GM23338 (cell line): ENCODE results near the gene AFF2. TPM values are rescaled to one million over a fixed set of nuclear protein-coding genes. Genes with fewer than 3 reads are reported as not detected.

ENCODE experiments used
- ATAC-seq: fragments of 200-7000 bp; cut with Tn5 transposase; 3 replicates; pipeline ENCODE4 v1.9.1; 2020
- DNase-seq: peaks from one replicate; pipeline ENCODE4 v3.0.0-alpha.2; 2015; ENCODE audit warnings: low spot score
- H2AFZ ChIP-seq: fragments of 200-600 bp; sonication (generic); 2 replicates; pipeline ENCODE4 v1.8.0; 2016; ENCODE audit warnings: antibody characterized with exemption, mild to moderate bottlenecking, moderate library complexity
- H3F3A ChIP-seq: fragments of 200-600 bp; sonication (generic); replicated peaks from 2 replicates; pipeline ENCODE4 v1.8.0; 2017; ENCODE audit warnings: antibody characterized with exemption, mixed run types, low read depth
- H3K27ac ChIP-seq: fragments of 200-600 bp; sonication (generic); 2 replicates; pipeline ENCODE4 v1.6.1; 2016; ENCODE audit warnings: low read depth
- H3K27me3 ChIP-seq: fragments of 200-600 bp; sonication (generic); 2 replicates; pipeline ENCODE4 v1.8.0; 2016; ENCODE audit warnings: mild to moderate bottlenecking, mixed run types, moderate library complexity; ENCODE audit not compliant: insufficient read depth
- H3K36me3 ChIP-seq: fragments of 200-600 bp; sonication (generic); 2 replicates; pipeline ENCODE4 v1.8.0; 2016; ENCODE audit warnings: mild to moderate bottlenecking; ENCODE audit not compliant: insufficient read depth
- H3K4me1 ChIP-seq: fragments of 200-600 bp; sonication (generic); 2 replicates; pipeline ENCODE4 v1.8.0; 2016; ENCODE audit warnings: mild to moderate bottlenecking, moderate library complexity; ENCODE audit not compliant: insufficient read depth
- H3K4me2 ChIP-seq: fragments of 200-600 bp; sonication (generic); 2 replicates; pipeline ENCODE4 v1.7.1; 2017; ENCODE audit warnings: mixed run types
- H3K4me3 ChIP-seq: fragments of 200-600 bp; sonication (generic); 2 replicates; pipeline ENCODE4 v1.6.1; 2016; ENCODE audit warnings: mixed run types
- H3K79me2 ChIP-seq: fragments of 200-600 bp; sonication (generic); replicated peaks from 2 replicates; pipeline ENCODE4 v1.8.0; 2017; ENCODE audit warnings: mild to moderate bottlenecking; ENCODE audit not compliant: insufficient read depth
- H3K9me2 ChIP-seq: fragments of 200-600 bp; sonication (generic); 2 replicates; pipeline ENCODE4 v1.8.0; 2017; ENCODE audit not compliant: insufficient read depth
- H4K20me1 ChIP-seq: fragments of 200-600 bp; sonication (generic); replicated peaks from 2 replicates; pipeline ENCODE4 v1.8.0; 2017; ENCODE audit warnings: mild to moderate bottlenecking; ENCODE audit not compliant: insufficient read depth
- H3K27ac Mint-ChIP-seq: 2 replicates; pipeline ENCODE4 v1.8.0; 2020; ENCODE audit warnings: inconsistent platforms, mild to moderate bottlenecking, moderate library complexity, mixed read lengths
- H3K27me3 Mint-ChIP-seq: 3 replicates; pipeline ENCODE4 v1.8.0; 2022; ENCODE audit warnings: low read depth, mild to moderate bottlenecking, moderate library complexity, mixed read lengths, inconsistent platforms; ENCODE audit not compliant: insufficient read depth, poor library complexity
- H3K36me3 Mint-ChIP-seq: 3 replicates; pipeline ENCODE4 v1.8.0; 2021; ENCODE audit warnings: low read depth, mild to moderate bottlenecking, inconsistent platforms, moderate library complexity, mixed read lengths
- H3K4me1 Mint-ChIP-seq: 3 replicates; pipeline ENCODE4 v1.8.0; 2020; ENCODE audit warnings: mild to moderate bottlenecking, inconsistent platforms, mixed read lengths
- H3K4me3 Mint-ChIP-seq: 3 replicates; pipeline ENCODE4 v1.8.0; 2021; ENCODE audit warnings: moderate library complexity, mild to moderate bottlenecking, inconsistent platforms, mixed read lengths
- H3K9me3 Mint-ChIP-seq: 3 replicates; pipeline ENCODE4 v1.8.0; 2020; ENCODE audit warnings: moderate library complexity, mild to moderate bottlenecking, inconsistent platforms, mixed read lengths
- CREB1 ChIP-seq: fragments of 250-450 bp; sonication (Bioruptor Pico); IDR thresholded peaks from 2 replicates; pipeline ENCODE4 v1.5.0; 2020; ENCODE audit warnings: low read depth, mild to moderate bottlenecking, moderate library complexity
- EZH2 ChIP-seq: fragments of 200-600 bp; sonication (generic); IDR thresholded peaks from one replicate; pipeline ENCODE4 v1.8.0; 2017; ENCODE audit warnings: antibody characterized with exemption, mild to moderate bottlenecking, low read depth; ENCODE audit not compliant: unreplicated experiment
- EZH2phosphoT487 ChIP-seq: fragments of 200-600 bp; sonication (generic); IDR thresholded peaks from one replicate; pipeline ENCODE4 v1.8.1; 2018; ENCODE audit warnings: antibody characterized with exemption; ENCODE audit not compliant: unreplicated experiment
- JUNB ChIP-seq: IDR thresholded peaks from one replicate; pipeline ENCODE4 v1.6.1; 2016; ENCODE audit warnings: antibody characterized with exemption; ENCODE audit not compliant: unreplicated experiment
- NANOG ChIP-seq: IDR thresholded peaks from 2 replicates; pipeline ENCODE4 v1.6.1; 2016; ENCODE audit warnings: antibody characterized with exemption, borderline replicate concordance
- POLR2AphosphoS5 ChIP-seq: IDR thresholded peaks from 2 replicates; pipeline ENCODE4 v1.6.1; 2016; ENCODE audit warnings: antibody characterized with exemption, low read depth
- STAT1 ChIP-seq: IDR thresholded peaks from one replicate; pipeline ENCODE4 v1.6.1; 2016; ENCODE audit warnings: antibody characterized with exemption; ENCODE audit not compliant: unreplicated experiment
- ZNF331 ChIP-seq: fragments of 250-450 bp; sonication (Bioruptor Pico); IDR thresholded peaks from 2 replicates; pipeline ENCODE4 v1.5.0; 2020; ENCODE audit warnings: low read depth, mild to moderate bottlenecking, moderate library complexity
- ZNF462 ChIP-seq: fragments of 250-450 bp; sonication (Bioruptor Pico); IDR thresholded peaks from 2 replicates; pipeline ENCODE4 v1.5.0; 2020; ENCODE audit warnings: mild to moderate bottlenecking, moderate library complexity
- polyA plus RNA-seq: library from polyadenylated mRNA; unstranded; fragments of >200 nt; fragmentation: Nextera tagmentation; extraction: Ambion mirVana; gene quantifications from 2 replicates; pipeline ENCODE4 v1.2.1, GENCODE V29; 2016
- total RNA-seq: library from RNA; depleted of rRNA; stranded (reverse); fragments of >200 nt; shearing (Covaris generic); gene quantifications from 2 replicates; pipeline ENCODE4 v1.2.3, GENCODE V29; 2014
- TF ChIP-seq, protein P1 (sequence below), 2 experiments: fragments of 200-600 bp in 1 of 2; sonication (generic) in 1 of 2; conservative IDR thresholded peaks; 2 replicates each; pipeline versions ENCODE4 v1.5.1 to v1.6.1; 2016 to 2017; ENCODE audit warnings: antibody characterized with exemption in 2 of 2, low read depth in 2 of 2, mild to moderate bottlenecking in 2 of 2, moderate library complexity in 1 of 2
- TF ChIP-seq, protein P2 (sequence below): IDR thresholded peaks from one replicate; pipeline ENCODE4 v1.6.1; 2018; ENCODE audit warnings: antibody characterized with exemption; ENCODE audit not compliant: unreplicated experiment

The AFF2 gene
- total and polyA plus RNA-seq, 2 experiments from 2014 or later = 1.6 to 5.8 TPM

GRCh38 chrX:148768296-148768695, 267.9 kb downstream of the AFF2 start (continued):
- TF ChIP-seq ZNF462 (CRISPR knock-in tag) = no peak

DNA sequence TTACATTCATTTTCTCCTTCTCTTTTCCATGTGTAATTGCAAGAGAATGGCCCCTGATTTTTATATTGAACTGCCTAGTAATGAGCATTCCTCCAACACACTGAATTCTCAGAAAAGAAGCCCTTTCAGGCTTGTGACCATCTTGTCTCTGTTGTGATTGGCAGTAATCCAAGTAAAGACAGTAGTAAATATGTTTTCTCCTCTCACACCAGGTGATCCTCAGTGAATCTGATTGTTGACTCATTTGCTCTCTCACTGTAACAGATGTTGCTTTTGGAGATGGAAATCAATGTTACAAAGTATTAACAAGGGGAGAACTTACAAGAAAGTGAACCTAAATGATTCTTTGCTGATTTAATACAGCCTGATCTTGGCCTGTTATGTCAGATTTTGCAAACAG, 271.0 kb downstream of the AFF2 start:
- no peaks in the 10 kb centered on the region for H3K27me3 Mint-ChIP-seq
- no peak overlapping the region for H3K4me2 ChIP-seq
- H3K27ac Mint-ChIP-seq = peak overlapping the region; percentile 21; the same call in 1 of the 2 replicates
- peaks cover 12% of the 10 kb centered on the region; the same call in 2 of the 3 replicates for H3K9me3 Mint-ChIP-seq
- no peak overlapping the region for H3K4me3 ChIP-seq
- H3F3A ChIP-seq = no peaks in the 10 kb centered on the region
- no peaks in the 10 kb centered on the region for H3K36me3 ChIP-seq
- no peak overlapping the region for H3K27ac ChIP-seq
- no peak for DNase-seq
- no peaks in the 10 kb centered on the region for H3K36me3 Mint-ChIP-seq
- H3K27me3 ChIP-seq = no peaks in the 10 kb centered on the region
- no peaks in the 10 kb centered on the region for H3K79me2 ChIP-seq
- H3K4me1 Mint-ChIP-seq = peaks cover 11% of the 10 kb centered on the region
- H3K4me3 Mint-ChIP-seq = no peak overlapping the region
- H3K9me2 ChIP-seq = no peaks in the 10 kb centered on the region
- no peak for ATAC-seq
- H2AFZ ChIP-seq = no peak overlapping the region
- no peaks in the 10 kb centered on the region for H4K20me1 ChIP-seq
- H3K4me1 ChIP-seq = no peaks in the 10 kb centered on the region
- no peak for TF ChIP-seq EZH2
- no peak for TF ChIP-seq ZNF331 (CRISPR knock-in tag)
- TF ChIP-seq, protein P1, sequence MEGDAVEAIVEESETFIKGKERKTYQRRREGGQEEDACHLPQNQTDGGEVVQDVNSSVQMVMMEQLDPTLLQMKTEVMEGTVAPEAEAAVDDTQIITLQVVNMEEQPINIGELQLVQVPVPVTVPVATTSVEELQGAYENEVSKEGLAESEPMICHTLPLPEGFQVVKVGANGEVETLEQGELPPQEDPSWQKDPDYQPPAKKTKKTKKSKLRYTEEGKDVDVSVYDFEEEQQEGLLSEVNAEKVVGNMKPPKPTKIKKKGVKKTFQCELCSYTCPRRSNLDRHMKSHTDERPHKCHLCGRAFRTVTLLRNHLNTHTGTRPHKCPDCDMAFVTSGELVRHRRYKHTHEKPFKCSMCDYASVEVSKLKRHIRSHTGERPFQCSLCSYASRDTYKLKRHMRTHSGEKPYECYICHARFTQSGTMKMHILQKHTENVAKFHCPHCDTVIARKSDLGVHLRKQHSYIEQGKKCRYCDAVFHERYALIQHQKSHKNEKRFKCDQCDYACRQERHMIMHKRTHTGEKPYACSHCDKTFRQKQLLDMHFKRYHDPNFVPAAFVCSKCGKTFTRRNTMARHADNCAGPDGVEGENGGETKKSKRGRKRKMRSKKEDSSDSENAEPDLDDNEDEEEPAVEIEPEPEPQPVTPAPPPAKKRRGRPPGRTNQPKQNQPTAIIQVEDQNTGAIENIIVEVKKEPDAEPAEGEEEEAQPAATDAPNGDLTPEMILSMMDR (conservative IDR thresholded peaks at IDR 0.05; ENCODE audit: low read depth in 2 of 2) = no peak
- TF ChIP-seq EZH2phosphoT487 = no peak
- no peak for TF ChIP-seq JUNB
- TF ChIP-seq, protein P2, sequence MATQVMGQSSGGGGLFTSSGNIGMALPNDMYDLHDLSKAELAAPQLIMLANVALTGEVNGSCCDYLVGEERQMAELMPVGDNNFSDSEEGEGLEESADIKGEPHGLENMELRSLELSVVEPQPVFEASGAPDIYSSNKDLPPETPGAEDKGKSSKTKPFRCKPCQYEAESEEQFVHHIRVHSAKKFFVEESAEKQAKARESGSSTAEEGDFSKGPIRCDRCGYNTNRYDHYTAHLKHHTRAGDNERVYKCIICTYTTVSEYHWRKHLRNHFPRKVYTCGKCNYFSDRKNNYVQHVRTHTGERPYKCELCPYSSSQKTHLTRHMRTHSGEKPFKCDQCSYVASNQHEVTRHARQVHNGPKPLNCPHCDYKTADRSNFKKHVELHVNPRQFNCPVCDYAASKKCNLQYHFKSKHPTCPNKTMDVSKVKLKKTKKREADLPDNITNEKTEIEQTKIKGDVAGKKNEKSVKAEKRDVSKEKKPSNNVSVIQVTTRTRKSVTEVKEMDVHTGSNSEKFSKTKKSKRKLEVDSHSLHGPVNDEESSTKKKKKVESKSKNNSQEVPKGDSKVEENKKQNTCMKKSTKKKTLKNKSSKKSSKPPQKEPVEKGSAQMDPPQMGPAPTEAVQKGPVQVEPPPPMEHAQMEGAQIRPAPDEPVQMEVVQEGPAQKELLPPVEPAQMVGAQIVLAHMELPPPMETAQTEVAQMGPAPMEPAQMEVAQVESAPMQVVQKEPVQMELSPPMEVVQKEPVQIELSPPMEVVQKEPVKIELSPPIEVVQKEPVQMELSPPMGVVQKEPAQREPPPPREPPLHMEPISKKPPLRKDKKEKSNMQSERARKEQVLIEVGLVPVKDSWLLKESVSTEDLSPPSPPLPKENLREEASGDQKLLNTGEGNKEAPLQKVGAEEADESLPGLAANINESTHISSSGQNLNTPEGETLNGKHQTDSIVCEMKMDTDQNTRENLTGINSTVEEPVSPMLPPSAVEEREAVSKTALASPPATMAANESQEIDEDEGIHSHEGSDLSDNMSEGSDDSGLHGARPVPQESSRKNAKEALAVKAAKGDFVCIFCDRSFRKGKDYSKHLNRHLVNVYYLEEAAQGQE = no peak
- TF ChIP-seq POLR2AphosphoS5 = no peak
- TF ChIP-seq STAT1 = no peak
- no peak for TF ChIP-seq NANOG
- no peak for TF ChIP-seq CREB1 (CRISPR knock-in tag)
